Activated naive CD8-positive, alpha-beta T cell treated with anti-CD3 and anti-CD28 coated beads, Interleukin-2, amount 10 ng/mL, durations not matched to agents 7 days and 5 days (primary cell): ENCODE results near the gene ZBTB11. TPM values are rescaled to one million over a fixed set of nuclear protein-coding genes. Genes with fewer than 3 reads are reported as not detected.
"Not testable (repeated sequence)": the region's sequence is repeated elsewhere in the genome, so short reads cannot be mapped to it uniquely, and the experiment has no call there.

ENCODE experiments used
- ATAC-seq: fragments of 150-1000 bp; cut with Tn5 transposase; one replicate; pipeline ENCODE4 v1.10.0; 2021; ENCODE audit warnings: low read depth, moderate library complexity
- POLR2A ChIA-PET: fragments of 350-600 bp; sonication (Branson Sonifier 250); formaldehyde crosslinking; loops from one replicate; lab custom pipeline; 2021; ENCODE audit warnings: antibody characterized with exemption; lab: Charles Lee
- DNase-seq: peaks from one replicate; pipeline ENCODE4 v3.0.0; 2021
- H3K27ac Mint-ChIP-seq: one replicate; pipeline ENCODE4 v1.8.0; 2022; ENCODE audit warnings: mild to moderate bottlenecking, mixed read lengths
- H3K27me3 Mint-ChIP-seq: one replicate; pipeline ENCODE4 v1.8.0; 2022; ENCODE audit warnings: mild to moderate bottlenecking, moderate library complexity, mixed read lengths
- H3K36me3 Mint-ChIP-seq: one replicate; pipeline ENCODE4 v1.8.0; 2021; ENCODE audit warnings: mild to moderate bottlenecking, mixed read lengths
- H3K4me1 Mint-ChIP-seq: one replicate; pipeline ENCODE4 v1.8.0; 2021; ENCODE audit warnings: mixed read lengths
- H3K4me3 Mint-ChIP-seq: one replicate; pipeline ENCODE4 v1.8.0; 2022; ENCODE audit warnings: mild to moderate bottlenecking, moderate library complexity, mixed read lengths
- H3K9me3 Mint-ChIP-seq: one replicate; pipeline ENCODE4 v1.8.0; 2021; ENCODE audit warnings: mixed read lengths
- total RNA-seq, 2 experiments: library from RNA; stranded (reverse); gene quantifications; one replicate each; pipeline ENCODE4 v1.2.3, GENCODE V29; 2021

ZBTB11 gene
- total RNA-seq, 2 experiments from 2014 or later, result 35.0 to 35.3 TPM

DNA sequence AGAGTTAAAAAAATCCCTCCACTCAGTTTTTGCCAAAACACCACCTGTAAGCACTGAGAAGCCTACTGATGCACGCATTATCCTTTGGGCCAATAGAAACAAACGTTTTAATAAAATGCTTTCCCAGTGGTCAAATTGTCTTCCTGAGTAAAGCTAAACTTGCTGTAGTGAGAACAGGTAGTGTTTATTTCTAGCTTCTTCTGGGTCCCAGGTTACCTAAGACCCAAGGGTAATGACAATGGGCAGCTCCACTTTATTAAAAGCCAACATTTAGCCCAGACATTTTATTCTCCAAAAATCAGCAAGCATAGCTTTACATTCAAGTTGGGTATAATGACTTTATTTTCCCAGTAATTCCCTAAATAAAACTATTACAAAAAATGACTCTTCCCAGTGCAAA is 1.9 kb upstream of the ZBTB11 start:
- not testable (repeated sequence) for H3K27me3 Mint-ChIP-seq, DNase-seq, H3K4me3 Mint-ChIP-seq, H3K27ac Mint-ChIP-seq, ATAC-seq, H3K9me3 Mint-ChIP-seq
- Mint-ChIP-seq H3K36me3 (peaks cover 13% of the 10 kb centered on the region), H3K4me1 (peaks cover 27% of the 10 kb centered on the region)
- POLR2A ChIA-PET, result interaction anchor here (1.4 kb wide), 1 partner anchor 46 kb away, joined by 5 read pairs; the partner anchor contains the start of gene CEP97

DNA sequence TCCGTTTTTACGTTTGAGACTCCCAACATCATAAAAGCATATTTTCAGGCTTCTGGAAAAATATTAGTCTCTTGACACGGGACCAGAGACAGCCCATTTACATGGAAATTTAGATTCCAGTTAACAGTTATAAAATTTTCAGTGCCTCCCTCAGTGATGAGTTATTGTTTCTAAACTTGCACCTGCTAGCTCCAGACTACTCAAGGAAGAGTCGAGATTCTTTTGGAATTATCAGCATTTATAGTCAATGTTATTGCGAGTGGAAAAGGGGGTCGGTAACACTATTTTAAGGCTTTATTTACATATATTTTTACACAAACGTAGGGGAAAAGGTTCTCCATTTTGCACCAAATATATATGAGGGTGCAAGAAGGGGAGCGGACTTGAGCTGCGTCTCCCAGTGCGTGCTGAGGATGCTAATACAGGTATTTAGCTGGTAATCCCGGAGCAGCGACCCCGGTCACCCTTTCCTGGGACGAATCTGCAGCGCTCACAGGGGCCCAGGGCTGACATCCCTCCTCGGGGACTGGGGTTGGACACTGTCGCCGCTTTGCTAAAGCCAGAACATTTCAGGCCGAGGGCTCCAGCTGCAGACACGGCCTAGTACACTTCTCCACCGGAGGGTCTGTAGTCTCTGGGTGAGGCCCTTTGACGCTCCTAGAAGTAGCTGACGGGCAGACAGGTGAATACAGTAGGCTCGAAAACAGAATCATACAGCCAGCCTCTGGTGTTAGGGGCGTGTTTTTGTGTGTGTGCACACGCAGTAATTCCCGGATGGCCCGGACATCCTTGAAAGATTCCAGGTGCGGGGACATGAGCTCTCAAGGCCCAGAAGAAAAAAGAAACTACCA is 729 bp upstream of the ZBTB11 start:
- POLR2A ChIA-PET, result interaction anchor here (1.3 to 3.4 kb wide), 6 partner anchors 8 to 156 kb away, joined by 4 to 51 read pairs (median 5); partner anchors contain the start of genes CEP97, NXPE3, PCNP and RPL24
- H3K9me3 Mint-ChIP-seq, result no peaks in the 10 kb centered on the region
- ATAC-seq (no peak), DNase-seq (no peak)
- peak overlapping the region; percentile 84 for H3K4me3 Mint-ChIP-seq
- peak overlapping the region; percentile 96 for H3K27ac Mint-ChIP-seq
- H3K4me1 Mint-ChIP-seq, result peaks cover 34% of the 10 kb centered on the region
- H3K36me3 Mint-ChIP-seq, result peaks cover 13% of the 10 kb centered on the region
- no peaks in the 10 kb centered on the region for H3K27me3 Mint-ChIP-seq

DNA sequence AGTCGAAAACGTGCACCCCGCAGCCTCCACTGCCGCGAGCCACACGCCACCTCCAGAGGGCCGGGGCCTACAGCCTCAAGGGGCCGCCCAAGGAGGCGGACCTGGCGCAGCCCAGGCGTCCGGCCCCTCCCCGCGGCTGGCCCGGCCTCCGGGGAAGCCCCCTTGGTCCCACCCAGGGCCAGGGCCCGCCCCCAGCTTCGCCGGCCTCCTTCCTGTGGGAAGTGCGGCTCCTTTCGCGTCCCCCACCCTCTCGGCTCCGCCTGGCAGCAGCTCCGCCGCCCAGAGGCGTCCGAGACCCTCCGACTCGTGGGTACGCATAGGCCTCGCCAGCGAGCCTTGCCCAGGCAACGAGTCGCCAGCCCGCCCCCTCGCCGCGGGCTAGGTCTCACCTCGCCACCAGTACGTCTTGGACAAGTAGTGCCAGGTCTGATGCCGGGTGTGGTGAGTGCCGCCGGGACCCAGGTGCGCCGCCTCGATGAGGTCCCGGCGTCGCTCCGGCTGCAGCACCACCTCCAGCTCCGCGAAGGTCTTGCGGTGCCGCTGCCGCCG is 642 bp downstream of the ZBTB11 start:
- DNase-seq (peak; percentile 97), ATAC-seq (peak; percentile 89)
- peaks cover 13% of the 10 kb centered on the region for H3K36me3 Mint-ChIP-seq
- peaks cover 33% of the 10 kb centered on the region for H3K4me1 Mint-ChIP-seq
- H3K4me3 Mint-ChIP-seq, result peak overlapping the region; percentile 84
- peak overlapping the region; percentile 96 for H3K27ac Mint-ChIP-seq
- H3K9me3 Mint-ChIP-seq, result no peaks in the 10 kb centered on the region
- POLR2A ChIA-PET, result interaction anchor here (0.7 to 3.4 kb wide), 10 partner anchors 10 to 699 kb away, joined by 3 to 51 read pairs (median 5); partner anchors contain the start of genes CEP97, NFKBIZ, NXPE3 and PCNP
- H3K27me3 Mint-ChIP-seq, result no peaks in the 10 kb centered on the region

DNA sequence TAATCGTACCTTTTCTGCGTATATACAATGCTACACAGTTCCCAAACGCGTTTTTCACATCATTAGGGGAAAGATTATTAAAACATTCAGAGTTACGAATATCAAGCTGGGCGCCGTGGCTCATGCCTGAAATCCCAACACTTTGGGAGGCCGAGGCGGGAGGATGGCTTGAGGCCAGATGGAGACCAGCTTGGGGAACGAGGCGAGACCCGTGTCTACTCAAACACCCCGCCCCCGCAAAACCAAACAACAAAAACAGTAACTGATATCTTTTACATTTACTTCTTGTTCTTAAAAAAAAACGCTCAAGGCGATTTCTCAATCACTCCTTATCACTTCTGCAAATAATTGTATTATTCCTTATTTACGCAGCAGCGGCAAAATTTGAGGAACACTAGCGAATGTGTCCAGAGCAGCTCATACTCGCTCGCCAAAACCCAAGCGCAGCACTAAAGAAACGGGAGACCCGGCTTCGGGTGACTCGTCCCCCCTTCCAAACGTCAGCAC is 1.2 kb downstream of the ZBTB11 start:
- Mint-ChIP-seq H3K27me3 (no peaks in the 10 kb centered on the region), H3K4me1 (peaks cover 32% of the 10 kb centered on the region), H3K36me3 (peaks cover 12% of the 10 kb centered on the region), H3K4me3 (peak overlapping the region; percentile 84), H3K9me3 (no peaks in the 10 kb centered on the region), H3K27ac (peak overlapping the region; percentile 92)
- DNase-seq (no peak), ATAC-seq (no peak)
- POLR2A ChIA-PET, result interaction anchor here (0.7 to 3.4 kb wide), 5 partner anchors 10 to 163 kb away, joined by 3 to 51 read pairs (median 12); partner anchors contain the start of genes CEP97, PCNP, RPL24 and SENP7

DNA sequence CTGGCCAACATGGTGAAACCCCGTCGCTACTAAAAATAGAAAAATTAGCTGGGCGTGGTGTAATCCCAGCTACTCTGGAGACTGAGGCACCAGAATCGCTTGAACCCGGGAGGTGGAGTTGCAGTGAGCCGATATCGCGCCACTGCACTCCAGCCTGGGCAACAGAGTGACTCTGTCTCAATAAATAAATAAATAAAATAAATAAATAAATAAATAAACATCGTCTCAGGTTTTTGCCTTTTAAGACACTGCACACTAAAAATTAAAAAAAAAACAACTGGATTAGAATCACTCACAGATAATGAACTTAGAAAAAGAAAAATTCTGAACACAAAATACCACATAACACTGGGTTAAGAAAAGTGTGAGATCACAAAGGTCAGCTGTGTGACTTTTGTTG is 2.4 kb downstream of the ZBTB11 start:
- Mint-ChIP-seq H3K27me3 (no peaks in the 10 kb centered on the region), H3K4me3 (peak overlapping the region; percentile 84), H3K9me3 (no peaks in the 10 kb centered on the region), H3K27ac (no peak overlapping the region), H3K36me3 (peaks cover 6% of the 10 kb centered on the region), H3K4me1 (peaks cover 32% of the 10 kb centered on the region)
- POLR2A ChIA-PET, result interaction anchor here (1.2 to 2.6 kb wide), 3 partner anchors 11 to 104 kb away, joined by 3 to 7 read pairs (median 4); partner anchors contain the start of genes NXPE3 and RPL24
- ATAC-seq (no peak), DNase-seq (no peak)

DNA sequence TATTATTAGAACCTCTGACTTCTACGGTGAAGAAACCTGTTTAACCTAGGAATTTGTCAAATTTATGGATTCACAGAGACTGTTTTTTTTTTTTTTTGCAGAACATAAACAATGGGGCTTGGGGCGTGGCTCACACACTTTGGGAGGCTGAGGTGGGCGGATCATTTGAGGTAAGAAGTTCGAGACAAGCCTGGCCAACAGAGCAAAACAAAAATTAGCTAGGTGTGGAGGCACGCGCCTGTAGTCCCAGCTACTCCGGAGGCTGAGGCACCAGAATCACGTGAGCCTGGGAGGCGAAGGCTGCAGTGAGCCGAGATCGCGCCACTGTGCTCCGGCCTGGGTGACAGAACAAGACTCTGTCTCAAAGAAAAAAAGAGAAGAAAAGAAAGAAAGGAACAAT is 3.0 kb downstream of the ZBTB11 start:
- Mint-ChIP-seq H3K36me3 (peaks cover 7% of the 10 kb centered on the region), H3K4me1 (peaks cover 32% of the 10 kb centered on the region), H3K9me3 (no peaks in the 10 kb centered on the region), H3K27ac (peak overlapping the region; percentile 54), H3K4me3 (peak overlapping the region; percentile 51), H3K27me3 (no peaks in the 10 kb centered on the region)
- no peak for ATAC-seq
- DNase-seq, result no peak
- POLR2A ChIA-PET, result interaction anchor here (0.6 to 2.6 kb wide), 6 partner anchors 10 to 1586 kb away, joined by 3 to 7 read pairs (median 4); partner anchors contain the start of genes NXPE3 and RPL24

DNA sequence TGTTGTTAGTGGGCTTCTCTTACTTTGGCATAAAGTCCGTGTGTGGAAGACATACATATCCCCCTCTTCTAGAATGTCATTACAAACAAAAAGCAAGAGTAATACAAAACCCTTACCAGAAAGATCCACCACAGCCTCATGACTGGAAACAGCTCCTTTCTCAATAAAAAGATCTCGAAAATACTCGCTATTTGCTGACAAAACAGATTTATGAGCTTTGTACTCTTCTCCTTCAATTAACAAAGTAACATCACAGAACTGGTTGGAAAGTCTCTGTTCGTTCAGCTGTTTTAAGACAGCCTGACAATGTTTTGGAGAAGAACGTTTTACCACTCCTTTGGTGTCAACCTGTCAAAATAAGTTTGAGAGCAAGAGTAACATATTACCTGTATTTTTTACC is 5.9 kb downstream of the ZBTB11 start:
- POLR2A ChIA-PET, result no interaction called here
- Mint-ChIP-seq H3K27ac (no peak overlapping the region), H3K9me3 (no peaks in the 10 kb centered on the region), H3K36me3 (peaks cover 19% of the 10 kb centered on the region), H3K27me3 (no peaks in the 10 kb centered on the region), H3K4me1 (peaks cover 28% of the 10 kb centered on the region), H3K4me3 (no peak overlapping the region)
- DNase-seq, result no peak
- ATAC-seq, result no peak

DNA sequence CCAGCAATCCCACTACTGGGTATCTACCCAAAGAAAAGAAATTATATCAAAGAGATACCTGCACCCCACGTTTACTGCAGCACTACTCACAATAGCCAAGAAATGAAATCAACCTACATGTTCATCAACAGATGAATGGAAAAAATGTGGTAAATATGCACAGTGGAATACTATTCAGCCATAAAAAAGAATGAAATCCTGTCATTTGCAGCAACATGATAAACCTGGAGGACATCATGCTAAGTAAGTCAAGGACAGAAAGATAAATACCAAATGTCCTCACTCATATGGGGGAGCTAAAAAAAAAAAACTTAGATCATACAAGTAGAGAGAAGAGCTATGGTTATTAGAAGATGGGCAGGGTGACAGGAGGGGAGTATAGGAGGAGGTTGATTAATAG is 9.1 kb downstream of the ZBTB11 start:
- Mint-ChIP-seq H3K4me1 (peaks cover 10% of the 10 kb centered on the region), H3K36me3 (peaks cover 36% of the 10 kb centered on the region), H3K27me3 (no peaks in the 10 kb centered on the region), H3K27ac (no peak overlapping the region), H3K4me3 (no peak overlapping the region), H3K9me3 (no peaks in the 10 kb centered on the region)
- POLR2A ChIA-PET, result interaction anchor here (0.7 kb wide), 1 partner anchor 18 kb away, joined by 3 read pairs; no protein-coding TSS in a partner anchor
- ATAC-seq (no peak), DNase-seq (no peak)

DNA sequence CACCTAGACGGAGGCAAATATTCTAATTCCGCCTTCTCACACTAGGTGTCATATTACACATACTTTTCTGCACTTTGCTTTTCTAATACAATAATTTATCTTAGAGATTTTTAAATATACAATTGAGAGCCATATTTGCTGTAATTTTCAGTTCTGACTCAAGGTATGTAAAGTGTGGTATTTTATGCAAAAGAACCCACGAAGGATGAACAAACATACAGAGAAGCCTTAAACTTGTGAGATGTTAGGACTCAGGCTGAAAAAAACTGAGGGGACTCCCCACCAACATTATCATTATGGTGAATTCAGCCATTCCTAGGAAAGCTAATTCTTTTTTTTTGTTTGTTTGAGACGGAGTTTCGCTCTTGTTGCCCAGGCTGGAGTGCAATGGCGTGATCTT is 9.6 kb downstream of the ZBTB11 start:
- peaks cover 8% of the 10 kb centered on the region for H3K4me1 Mint-ChIP-seq
- no peaks in the 10 kb centered on the region for H3K9me3 Mint-ChIP-seq
- no peak overlapping the region for H3K4me3 Mint-ChIP-seq
- POLR2A ChIA-PET, result interaction anchor here (0.7 kb wide), 1 partner anchor 18 kb away, joined by 3 read pairs; no protein-coding TSS in a partner anchor
- H3K27ac Mint-ChIP-seq, result no peak overlapping the region
- no peak for DNase-seq
- no peaks in the 10 kb centered on the region for H3K27me3 Mint-ChIP-seq
- H3K36me3 Mint-ChIP-seq, result peaks cover 39% of the 10 kb centered on the region
- ATAC-seq, result no peak

DNA sequence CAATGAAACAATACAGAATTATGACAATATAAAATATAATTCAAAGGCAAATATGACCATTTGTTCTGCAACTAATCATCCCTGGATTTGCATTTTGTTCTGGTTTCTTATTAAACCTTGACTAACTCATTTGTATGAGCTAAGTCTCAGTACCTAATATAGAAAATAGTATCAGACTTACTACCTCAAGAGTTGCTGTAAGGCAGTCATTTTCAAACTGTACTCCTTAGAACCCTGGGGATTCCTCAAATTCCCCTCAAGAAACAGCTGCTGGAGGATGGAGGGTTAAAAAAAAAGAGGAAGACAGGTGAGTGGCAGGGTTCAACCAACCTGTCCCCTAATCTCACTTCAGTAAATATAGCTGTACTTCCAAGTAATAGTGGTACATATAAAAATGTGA is 11.1 kb downstream of the ZBTB11 start:
- ATAC-seq (no peak), DNase-seq (no peak)
- Mint-ChIP-seq H3K9me3 (no peaks in the 10 kb centered on the region), H3K4me3 (no peak overlapping the region), H3K36me3 (peaks cover 34% of the 10 kb centered on the region), H3K27me3 (no peaks in the 10 kb centered on the region), H3K4me1 (peaks cover 4% of the 10 kb centered on the region), H3K27ac (no peak overlapping the region)
- POLR2A ChIA-PET, result interaction anchor here (1.0 kb wide), 1 partner anchor 91 kb away, joined by 3 read pairs; no protein-coding TSS in a partner anchor

DNA sequence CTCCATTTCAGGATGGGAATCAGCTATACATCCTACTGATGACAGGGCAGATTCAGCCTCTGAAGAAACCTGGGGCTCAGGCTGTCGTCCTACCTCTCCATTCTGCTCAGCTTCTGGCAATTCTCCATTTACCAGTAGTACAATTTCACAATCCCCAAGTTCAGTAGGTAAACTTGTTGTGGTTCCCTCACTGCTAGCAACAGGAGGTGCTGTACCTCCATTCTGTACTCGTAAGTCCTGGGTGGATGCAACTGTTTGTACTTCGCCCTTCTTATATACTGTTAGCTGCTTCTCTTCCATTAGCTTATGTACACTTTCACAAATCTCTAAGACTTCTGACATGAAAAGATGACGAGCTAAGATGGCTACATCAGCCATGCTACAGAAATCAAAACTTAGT is 11.6 kb downstream of the ZBTB11 start:
- POLR2A ChIA-PET, result no interaction called here
- H3K36me3 Mint-ChIP-seq, result peaks cover 38% of the 10 kb centered on the region
- H3K27me3 Mint-ChIP-seq, result no peaks in the 10 kb centered on the region
- no peaks in the 10 kb centered on the region for H3K9me3 Mint-ChIP-seq
- no peak overlapping the region for H3K27ac Mint-ChIP-seq
- DNase-seq (no peak), ATAC-seq (no peak)
- no peak overlapping the region for H3K4me3 Mint-ChIP-seq
- peaks cover 4% of the 10 kb centered on the region for H3K4me1 Mint-ChIP-seq

DNA sequence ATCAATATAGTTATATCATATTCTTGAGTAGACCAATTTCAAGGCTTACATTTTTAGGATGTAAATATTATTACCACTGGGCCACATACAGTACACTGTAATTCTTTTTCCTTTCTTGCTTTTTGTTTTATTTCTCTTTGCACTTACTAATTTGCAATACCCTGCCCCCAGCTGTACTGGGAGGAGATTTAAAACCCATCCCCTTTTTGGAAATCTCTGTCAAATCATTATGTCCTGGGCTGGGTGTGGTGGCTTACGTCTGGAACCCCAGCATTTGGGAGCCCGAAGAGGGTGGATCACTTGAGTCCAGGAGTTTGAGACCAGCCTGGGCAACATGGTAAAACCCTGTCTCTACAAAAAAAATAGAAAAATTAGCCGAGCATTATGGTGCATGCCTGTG is 16.2 kb downstream of the ZBTB11 start:
- H3K27ac Mint-ChIP-seq, result no peak overlapping the region
- H3K4me3 Mint-ChIP-seq, result no peak overlapping the region
- no peaks in the 10 kb centered on the region for H3K27me3 Mint-ChIP-seq
- ATAC-seq, result no peak
- H3K36me3 Mint-ChIP-seq, result peaks cover 42% of the 10 kb centered on the region
- no peaks in the 10 kb centered on the region for H3K9me3 Mint-ChIP-seq
- POLR2A ChIA-PET, result interaction anchor here (0.7 kb wide), 1 partner anchor 12 kb away, joined by 3 read pairs; no protein-coding TSS in a partner anchor
- H3K4me1 Mint-ChIP-seq, result no peaks in the 10 kb centered on the region
- no peak for DNase-seq

DNA sequence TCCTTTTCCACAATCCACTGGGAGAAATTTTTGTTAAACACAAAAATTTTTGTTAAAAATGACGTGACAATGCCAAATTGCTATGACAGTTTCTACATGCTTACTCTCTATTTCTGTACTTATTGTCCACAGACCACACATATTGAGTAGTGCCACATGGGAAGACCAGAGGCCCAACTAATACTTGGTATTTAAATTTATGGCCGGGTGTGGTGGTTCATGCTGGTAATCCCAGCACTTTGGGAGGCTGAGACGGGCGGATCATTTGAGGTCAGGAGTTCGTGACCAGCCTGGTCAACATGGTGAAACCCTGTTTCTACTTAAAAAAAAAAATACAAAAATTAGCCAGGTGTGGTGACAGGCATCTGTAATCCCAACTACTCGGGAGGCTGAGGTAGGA is 20.3 kb downstream of the ZBTB11 start:
- no peak for ATAC-seq
- Mint-ChIP-seq H3K4me1 (peaks cover 1% of the 10 kb centered on the region), H3K36me3 (peaks cover 49% of the 10 kb centered on the region), H3K4me3 (no peak overlapping the region), H3K9me3 (no peaks in the 10 kb centered on the region), H3K27me3 (no peaks in the 10 kb centered on the region), H3K27ac (no peak overlapping the region)
- POLR2A ChIA-PET, result no interaction called here
- DNase-seq, result no peak
